HepG2 (cell line): Measurements from ENCODE around the gene GLO1. TPM values are rescaled to one million over a fixed set of nuclear protein-coding genes. Genes with fewer than 3 reads are reported as not detected.

Source experiments
- ASH2L ChIP-seq: fragments of 300-600, 200-600 bp; sonication (generic); IDR thresholded peaks from 2 replicates; pipeline ENCODE4 v1.7.0; 2017; ENCODE audit warnings: low read depth, mild to moderate bottlenecking, moderate library complexity, mixed read lengths, low read length; ENCODE audit not compliant: insufficient read length
- ATF1 ChIP-seq: IDR thresholded peaks from 2 replicates; pipeline ENCODE4 v1.6.1; 2016; ENCODE audit warnings: mild to moderate bottlenecking, control low read depth
- ESRRA ChIP-seq: sonication (generic); formaldehyde crosslinking; IDR thresholded peaks from 2 replicates; pipeline ENCODE4 v1.5.1; 2020; ENCODE audit warnings: mild to moderate bottlenecking, low read depth, missing genetic modification reagents
- GFI1 ChIP-seq: sonication (generic); formaldehyde crosslinking; IDR thresholded peaks from 2 replicates; pipeline ENCODE4 v1.5.0; 2020; ENCODE audit warnings: missing genetic modification reagents, mild to moderate bottlenecking, borderline replicate concordance
- HNF4G ChIP-seq, 2 experiments: sonication (generic) in 1 of 2; formaldehyde crosslinking in 1 of 2; IDR thresholded peaks; 2 replicates each; pipeline versions ENCODE4 v1.4.0 to v1.6.1; 2011 to 2020; ENCODE audit warnings: borderline replicate concordance in 2 of 2, low read depth in 2 of 2, mild to moderate bottlenecking in 2 of 2, low read length in 1 of 2, missing genetic modification reagents in 1 of 2, moderate library complexity in 1 of 2
- MAZ ChIP-seq, 2 experiments: sonication (generic) in 1 of 2; formaldehyde crosslinking in 1 of 2; IDR thresholded peaks; 2 replicates each; pipeline versions ENCODE4 v1.5.0 to v1.6.1; 2012 to 2020; ENCODE audit warnings: low read depth in 2 of 2, mild to moderate bottlenecking in 2 of 2, borderline replicate concordance in 1 of 2, improper control_type of control experiment in 1 of 2, low read length in 1 of 2, missing genetic modification reagents in 1 of 2, moderate library complexity in 1 of 2
- MBD4 ChIP-seq: IDR thresholded peaks from 2 replicates; pipeline ENCODE4 v1.6.1; 2012; ENCODE audit warnings: low read length, inconsistent platforms, borderline replicate concordance
- MTF1 ChIP-seq: sonication (generic); formaldehyde crosslinking; IDR thresholded peaks from 2 replicates; pipeline ENCODE4 v1.5.0; 2020; ENCODE audit warnings: missing genetic modification reagents
- NFRKB ChIP-seq: fragments of 450-650 bp; IDR thresholded peaks from 2 replicates; pipeline ENCODE4 v1.6.1; 2017
- SIX4 ChIP-seq: sonication (generic); formaldehyde crosslinking; IDR thresholded peaks from 2 replicates; pipeline ENCODE4 v1.4.0; 2020; ENCODE audit warnings: missing genetic modification reagents
- TBP ChIP-seq: sonication (generic); formaldehyde crosslinking; IDR thresholded peaks from 2 replicates; pipeline ENCODE4 v1.5.0; 2020; ENCODE audit warnings: missing genetic modification reagents
- ZBTB46 ChIP-seq: sonication (generic); formaldehyde crosslinking; IDR thresholded peaks from 2 replicates; pipeline ENCODE4 v1.4.0; 2020; ENCODE audit warnings: mild to moderate bottlenecking, missing genetic modification reagents, borderline replicate concordance
- ZMYM4 ChIP-seq: sonication (generic); formaldehyde crosslinking; IDR thresholded peaks from 2 replicates; pipeline ENCODE4 v1.8.1; 2023; ENCODE audit warnings: mild to moderate bottlenecking, missing genetic modification reagents
- ZNF20 ChIP-seq: sonication (generic); formaldehyde crosslinking; IDR thresholded peaks from 2 replicates; pipeline ENCODE4 v1.4.0; 2020; ENCODE audit warnings: mild to moderate bottlenecking, moderate library complexity, missing genetic modification reagents
- ZNF292 ChIP-seq: sonication (generic); formaldehyde crosslinking; IDR thresholded peaks from 2 replicates; pipeline ENCODE4 v1.8.1; 2022; ENCODE audit warnings: mild to moderate bottlenecking, low read depth, missing genetic modification reagents, borderline replicate concordance
- ZNF550 ChIP-seq: sonication (generic); formaldehyde crosslinking; IDR thresholded peaks from 2 replicates; pipeline ENCODE4 v1.4.0; 2020; ENCODE audit warnings: mild to moderate bottlenecking, missing genetic modification reagents, borderline replicate concordance
- polyA plus RNA-seq, 8 experiments: library from polyadenylated mRNA; depleted of rRNA in 3 of 8; stranded (reverse) in 7 of 8; unstranded in 1 of 8; fragments of >200 nt; fragmentation: Illumina TruSeq in 4 of 8; extraction: Trizol in 4 of 8; gene quantifications; 2 replicates each; pipeline versions ENCODE4 v1.2.1 to v1.2.3, GENCODE V29; 2011 to 2016; ENCODE audit warnings: low read depth in 4 of 8, missing spikeins in 1 of 8, mixed read lengths in 1 of 8; ENCODE audit not compliant: insufficient read depth in 1 of 8
- total RNA-seq, 5 experiments: library from RNA; depleted of rRNA; stranded (reverse); fragments of >200 nt; fragmentation: Illumina TruSeq; extraction: Trizol; gene quantifications; 2 replicates each; pipeline ENCODE4 v1.2.3, GENCODE V29; 2016; ENCODE audit warnings: low read depth in 1 of 5
- TF ChIP-seq, protein P1 (sequence below): sonication (generic); formaldehyde crosslinking; conservative IDR thresholded peaks from 2 replicates; pipeline ENCODE4 v1.5.0; 2020; ENCODE audit warnings: missing genetic modification reagents
- TF ChIP-seq, protein P2 (sequence below): sonication (generic); formaldehyde crosslinking; IDR thresholded peaks from 2 replicates; pipeline ENCODE4 v1.4.0; 2020; ENCODE audit warnings: mild to moderate bottlenecking, missing genetic modification reagents, borderline replicate concordance
- TF ChIP-seq, protein P3 (sequence below): sonication (generic); formaldehyde crosslinking; IDR thresholded peaks from 2 replicates; pipeline ENCODE4 v1.5.0; 2020; ENCODE audit warnings: missing genetic modification reagents, mild to moderate bottlenecking, borderline replicate concordance

Gene GLO1
- total and polyA plus RNA-seq, 2 of the 13 experiments (the other 11 are each of a cell fraction or from before 2014, with no cell fraction given): 77.1 to 177 TPM

DNA sequence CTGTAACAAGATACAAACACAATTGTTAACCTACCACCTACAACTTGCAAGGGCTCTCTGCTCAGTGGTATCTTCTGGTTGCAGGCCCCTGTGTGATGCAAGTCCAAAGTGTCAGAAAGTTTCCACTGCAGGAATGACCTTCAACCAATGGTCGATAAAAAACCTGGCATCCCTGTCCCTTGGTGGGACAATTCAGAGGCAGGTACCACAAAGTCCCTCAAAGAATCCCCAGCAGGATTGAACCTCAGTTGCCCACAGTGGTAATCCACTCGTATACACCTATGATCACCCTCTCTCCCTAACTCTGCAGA is 15.9 kb downstream of the GLO1 start (continued):
- peak; percentile 81 for TF ChIP-seq ESRRA (CRISPR knock-in tag)
- TF ChIP-seq ZNF292 (CRISPR knock-in tag): peak; percentile 36; the same call in 1 of the 2 replicates
- no peak for TF ChIP-seq SIX4 (CRISPR knock-in tag)
- no peak for TF ChIP-seq ASH2L
- no peak for TF ChIP-seq ZNF550 (CRISPR knock-in tag)
- no peak for TF ChIP-seq MTF1
- TF ChIP-seq ZNF20 (CRISPR knock-in tag): no peak
- TF ChIP-seq ZMYM4 (CRISPR knock-in tag): peak; percentile 49; the same call in 1 of the 2 replicates
- TF ChIP-seq, protein P1, sequence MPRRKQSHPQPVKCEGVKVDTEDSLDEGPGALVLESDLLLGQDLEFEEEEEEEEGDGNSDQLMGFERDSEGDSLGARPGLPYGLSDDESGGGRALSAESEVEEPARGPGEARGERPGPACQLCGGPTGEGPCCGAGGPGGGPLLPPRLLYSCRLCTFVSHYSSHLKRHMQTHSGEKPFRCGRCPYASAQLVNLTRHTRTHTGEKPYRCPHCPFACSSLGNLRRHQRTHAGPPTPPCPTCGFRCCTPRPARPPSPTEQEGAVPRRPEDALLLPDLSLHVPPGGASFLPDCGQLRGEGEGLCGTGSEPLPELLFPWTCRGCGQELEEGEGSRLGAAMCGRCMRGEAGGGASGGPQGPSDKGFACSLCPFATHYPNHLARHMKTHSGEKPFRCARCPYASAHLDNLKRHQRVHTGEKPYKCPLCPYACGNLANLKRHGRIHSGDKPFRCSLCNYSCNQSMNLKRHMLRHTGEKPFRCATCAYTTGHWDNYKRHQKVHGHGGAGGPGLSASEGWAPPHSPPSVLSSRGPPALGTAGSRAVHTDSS (CRISPR knock-in tag): no peak
- TF ChIP-seq, protein P2, sequence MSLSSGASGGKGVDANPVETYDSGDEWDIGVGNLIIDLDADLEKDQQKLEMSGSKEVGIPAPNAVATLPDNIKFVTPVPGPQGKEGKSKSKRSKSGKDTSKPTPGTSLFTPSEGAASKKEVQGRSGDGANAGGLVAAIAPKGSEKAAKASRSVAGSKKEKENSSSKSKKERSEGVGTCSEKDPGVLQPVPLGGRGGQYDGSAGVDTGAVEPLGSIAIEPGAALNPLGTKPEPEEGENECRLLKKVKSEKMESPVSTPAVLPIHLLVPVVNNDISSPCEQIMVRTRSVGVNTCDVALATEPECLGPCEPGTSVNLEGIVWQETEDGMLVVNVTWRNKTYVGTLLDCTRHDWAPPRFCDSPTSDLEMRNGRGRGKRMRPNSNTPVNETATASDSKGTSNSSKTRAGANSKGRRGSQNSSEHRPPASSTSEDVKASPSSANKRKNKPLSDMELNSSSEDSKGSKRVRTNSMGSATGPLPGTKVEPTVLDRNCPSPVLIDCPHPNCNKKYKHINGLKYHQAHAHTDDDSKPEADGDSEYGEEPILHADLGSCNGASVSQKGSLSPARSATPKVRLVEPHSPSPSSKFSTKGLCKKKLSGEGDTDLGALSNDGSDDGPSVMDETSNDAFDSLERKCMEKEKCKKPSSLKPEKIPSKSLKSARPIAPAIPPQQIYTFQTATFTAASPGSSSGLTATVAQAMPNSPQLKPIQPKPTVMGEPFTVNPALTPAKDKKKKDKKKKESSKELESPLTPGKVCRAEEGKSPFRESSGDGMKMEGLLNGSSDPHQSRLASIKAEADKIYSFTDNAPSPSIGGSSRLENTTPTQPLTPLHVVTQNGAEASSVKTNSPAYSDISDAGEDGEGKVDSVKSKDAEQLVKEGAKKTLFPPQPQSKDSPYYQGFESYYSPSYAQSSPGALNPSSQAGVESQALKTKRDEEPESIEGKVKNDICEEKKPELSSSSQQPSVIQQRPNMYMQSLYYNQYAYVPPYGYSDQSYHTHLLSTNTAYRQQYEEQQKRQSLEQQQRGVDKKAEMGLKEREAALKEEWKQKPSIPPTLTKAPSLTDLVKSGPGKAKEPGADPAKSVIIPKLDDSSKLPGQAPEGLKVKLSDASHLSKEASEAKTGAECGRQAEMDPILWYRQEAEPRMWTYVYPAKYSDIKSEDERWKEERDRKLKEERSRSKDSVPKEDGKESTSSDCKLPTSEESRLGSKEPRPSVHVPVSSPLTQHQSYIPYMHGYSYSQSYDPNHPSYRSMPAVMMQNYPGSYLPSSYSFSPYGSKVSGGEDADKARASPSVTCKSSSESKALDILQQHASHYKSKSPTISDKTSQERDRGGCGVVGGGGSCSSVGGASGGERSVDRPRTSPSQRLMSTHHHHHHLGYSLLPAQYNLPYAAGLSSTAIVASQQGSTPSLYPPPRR (CRISPR knock-in tag): no peak
- TF ChIP-seq GFI1 (CRISPR knock-in tag): 0 out of 2 replicates have a peak, but pooled peaks have one; percentile 39
- no peak for TF ChIP-seq MBD4
- peak; percentile 87 for TF ChIP-seq HNF4G (IDR thresholded peaks at IDR 0.05; ENCODE audit: borderline replicate concordance, low read depth, low read length)
- TF ChIP-seq HNF4G (CRISPR knock-in tag; IDR thresholded peaks at IDR 0.05; ENCODE audit: borderline replicate concordance, low read depth): no peak
- TF ChIP-seq TBP (CRISPR knock-in tag): no peak
- no peak for TF ChIP-seq NFRKB
- TF ChIP-seq ATF1 (CRISPR knock-in tag): 0 out of 2 replicates have a peak, but pooled peaks have one; percentile 27
- TF ChIP-seq, protein P3, sequence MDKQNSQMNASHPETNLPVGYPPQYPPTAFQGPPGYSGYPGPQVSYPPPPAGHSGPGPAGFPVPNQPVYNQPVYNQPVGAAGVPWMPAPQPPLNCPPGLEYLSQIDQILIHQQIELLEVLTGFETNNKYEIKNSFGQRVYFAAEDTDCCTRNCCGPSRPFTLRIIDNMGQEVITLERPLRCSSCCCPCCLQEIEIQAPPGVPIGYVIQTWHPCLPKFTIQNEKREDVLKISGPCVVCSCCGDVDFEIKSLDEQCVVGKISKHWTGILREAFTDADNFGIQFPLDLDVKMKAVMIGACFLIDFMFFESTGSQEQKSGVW: no peak
- no peak for TF ChIP-seq ZBTB46
- no peak for TF ChIP-seq MAZ (IDR thresholded peaks at IDR 0.05; ENCODE audit: borderline replicate concordance, low read depth, low read length)
- no peak for TF ChIP-seq MAZ (CRISPR knock-in tag; IDR thresholded peaks at IDR 0.05; ENCODE audit: low read depth)
